Endothelial cell of umbilical vein (primary cell): Measurements from ENCODE around the gene TMEM213. TPM values are rescaled to one million over a fixed set of nuclear protein-coding genes. Genes with fewer than 3 reads are reported as not detected.

Experiments
- BruUV-seq: library from RNA; stranded (reverse); fragments of 400-500 nt; replicated peaks from 2 replicates; lab custom pipeline; 2021; lab: Mats Ljungman, UMichigan
- CTCF ChIA-PET: fragments of 300-600, 350-600 bp; sonication (Branson Sonifier 250); formaldehyde crosslinking; loops from one replicate; lab custom pipeline; 2021; ENCODE audit warnings: antibody characterized with exemption, inconsistent platforms; lab: Charles Lee
- POLR2A ChIA-PET: fragments of 300-600, 350-600 bp; sonication (Branson Sonifier 250); formaldehyde crosslinking; loops from one replicate; lab custom pipeline; 2021; ENCODE audit warnings: antibody characterized with exemption, inconsistent platforms; lab: Charles Lee
- DNase-seq: peaks from one replicate; pipeline ENCODE4 v3.0.0-alpha.2; 2011; ENCODE audit warnings: low read depth, low spot score
- FAIRE-seq: peaks from 2 replicates; lab custom pipeline; 2011; peaks lifted over from hg19 to GRCh38; lab: Jason Lieb, UNC
- H2AFZ ChIP-seq: 2 replicates; pipeline ENCODE4 v1.6.0; 2012; ENCODE audit warnings: low read depth, low read length, control low read depth, inconsistent platforms
- H3K27ac ChIP-seq: 2 replicates; pipeline ENCODE4 v1.5.1; 2011; ENCODE audit warnings: low read depth, mild to moderate bottlenecking, control low read depth, low read length, moderate library complexity; ENCODE audit not compliant: insufficient read depth
- H3K27me3 ChIP-seq, 2 experiments: 2 replicates each; pipeline versions ENCODE4 v1.6.0 to v1.6.1; 2011; ENCODE audit warnings: low read length in 2 of 2, mixed read lengths in 1 of 2; ENCODE audit not compliant: control insufficient read depth in 2 of 2, insufficient read depth in 2 of 2
- H3K36me3 ChIP-seq, 2 experiments: 2 replicates in 1 of 2; 3 replicates in 1 of 2; pipeline ENCODE4 v1.5.1; 2011; ENCODE audit warnings: low read length in 2 of 2, mild to moderate bottlenecking in 1 of 2, moderate library complexity in 1 of 2; ENCODE audit not compliant: control insufficient read depth in 2 of 2, insufficient read depth in 2 of 2; ENCODE audit errors: extremely low read depth in 1 of 2
- H3K4me1 ChIP-seq: 3 replicates; pipeline ENCODE4 v1.5.1; 2011; ENCODE audit warnings: mild to moderate bottlenecking, low read length; ENCODE audit not compliant: control insufficient read depth, insufficient read depth; ENCODE audit errors: extremely low read depth
- H3K4me2 ChIP-seq: 2 replicates; pipeline ENCODE4 v1.6.1; 2011; ENCODE audit warnings: low read length, control low read depth, mixed read lengths; ENCODE audit not compliant: insufficient read depth
- H3K4me3 ChIP-seq, 3 experiments: fragments of 200-600 bp in 1 of 3; sonication (generic), shearing (Covaris generic) in 1 of 3; replicated peaks in 1 of 3; 2 replicates each; pipeline ENCODE4 v1.5.1; 2011 to 2016; ENCODE audit warnings: control low read depth in 3 of 3, low read length in 3 of 3, mild to moderate bottlenecking in 2 of 3, inconsistent platforms in 1 of 3, low read depth in 1 of 3, moderate library complexity in 1 of 3; ENCODE audit not compliant: insufficient read depth in 1 of 3
- H3K79me2 ChIP-seq: 2 replicates; pipeline ENCODE4 v1.6.0; 2012; ENCODE audit warnings: low read length, inconsistent platforms; ENCODE audit not compliant: control insufficient read depth, insufficient read depth
- H3K9ac ChIP-seq: replicated peaks from 2 replicates; pipeline ENCODE3; 2011; ENCODE audit warnings: low read length, control low read depth; ENCODE audit not compliant: insufficient read depth; ENCODE audit errors: extremely low read depth
- H3K9me1 ChIP-seq: replicated peaks from 3 replicates; pipeline ENCODE4 v1.6.0; 2011; ENCODE audit warnings: mild to moderate bottlenecking, low read length; ENCODE audit not compliant: control insufficient read depth, insufficient read depth; ENCODE audit errors: extremely low read depth
- H3K9me3 ChIP-seq: replicated peaks from 2 replicates; pipeline ENCODE4 v1.5.1; 2012; ENCODE audit warnings: low read length, inconsistent platforms; ENCODE audit not compliant: control insufficient read depth, insufficient read depth
- H4K20me1 ChIP-seq: replicated peaks from 2 replicates; pipeline ENCODE3; 2011; ENCODE audit warnings: mild to moderate bottlenecking, low read length; ENCODE audit not compliant: control insufficient read depth, insufficient read depth; ENCODE audit errors: extremely low read depth
- CTCF ChIP-seq, 2 donors: IDR thresholded peaks; 1 replicate in 1 of 2; 2 replicates in 1 of 2; pipeline ENCODE4 v1.5.1; 2011; ENCODE audit warnings: low read length in 2 of 2, mild to moderate bottlenecking in 2 of 2, moderate library complexity in 2 of 2, control low read depth in 1 of 2, inconsistent platforms in 1 of 2, low read depth in 1 of 2; ENCODE audit not compliant: insufficient read depth in 1 of 2; ENCODE audit errors: extremely low read depth in 1 of 2
- EZH2 ChIP-seq: IDR thresholded peaks from 2 replicates; pipeline ENCODE4 v1.6.1; 2012; ENCODE audit warnings: borderline replicate concordance, low read depth, mild to moderate bottlenecking, moderate library complexity, low read length, inconsistent platforms; ENCODE audit not compliant: severe bottlenecking
- FOS ChIP-seq: IDR thresholded peaks from 2 replicates; pipeline ENCODE4 v1.6.1; 2011; ENCODE audit warnings: mild to moderate bottlenecking, low read length, moderate library complexity, borderline replicate concordance; ENCODE audit not compliant: insufficient read depth
- GATA2 ChIP-seq: IDR thresholded peaks from 2 replicates; pipeline ENCODE4 v1.7.0; 2011; ENCODE audit warnings: low read depth, mild to moderate bottlenecking, moderate library complexity, mixed read lengths, low read length; ENCODE audit not compliant: insufficient read length, insufficient read depth
- JUN ChIP-seq: IDR thresholded peaks from 2 replicates; pipeline ENCODE4 v1.6.1; 2011; ENCODE audit warnings: borderline replicate concordance, low read depth; ENCODE audit not compliant: insufficient read length, insufficient read depth
- MYC ChIP-seq: IDR thresholded peaks from one replicate; pipeline ENCODE4 v1.6.1; 2011; ENCODE audit warnings: mild to moderate bottlenecking, low read depth, low read length
- POLR2A ChIP-seq: IDR thresholded peaks from 2 replicates; pipeline ENCODE4 v1.6.1; 2012; ENCODE audit warnings: low read depth, mild to moderate bottlenecking, control low read depth, low read length
- POLR2AphosphoS5 ChIP-seq: IDR thresholded peaks from 2 replicates; pipeline ENCODE4 v1.6.1; 2012; ENCODE audit warnings: low read depth, mild to moderate bottlenecking, control low read depth, low read length, moderate library complexity; ENCODE audit not compliant: insufficient read depth
- dilution Hi-C: fragments of 300-500 bp; cut with MboI; formaldehyde crosslinking; loops from one replicate; pipeline ENCODE4 v1.15.0; 2019; ENCODE audit warnings: low sequenced_read_pairs; ENCODE audit not compliant: extremely low pct_ligation_motif_present
- intact Hi-C: fragments of 100-400 bp; cut with micrococcal nuclease; formaldehyde crosslinking; loops from one replicate; pipeline ENCODE4 v1.10.0; 2022
- polyA plus RNA-seq, 4 experiments: library from polyadenylated mRNA; depleted of rRNA in 3 of 4; stranded (reverse) in 3 of 4; unstranded in 1 of 4; fragments of >200 nt; gene quantifications; 2 replicates each; pipeline versions ENCODE4 v1.2.1 to v1.2.3, GENCODE V29; 2011 to 2012; ENCODE audit warnings: missing spikeins in 1 of 4
- total RNA-seq: library from RNA; stranded (reverse); gene quantifications from 2 replicates; pipeline ENCODE4 v1.2.3, GENCODE V29; 2021
- TF ChIP-seq, protein P1 (sequence below): IDR thresholded peaks from 2 replicates; pipeline ENCODE4 v1.6.1; 2011; ENCODE audit not compliant: insufficient read depth, insufficient read length

Gene TMEM213
- total and polyA plus RNA-seq, 2 donors (not counting 3 experiments of a cell fraction or from before 2014, with no cell fraction given): not detected

GRCh38 chr7:138865843-138866242, 68.0 kb downstream of the TMEM213 start:
- ChIA-PET CTCF (no interaction called here), POLR2A (no interaction called here)
- H3K36me3 ChIP-seq: peaks cover 0 to 11% of the 10 kb centered on the region in 2 experiments
- no peak overlapping the region for H3K4me2 ChIP-seq
- no peaks in the 10 kb centered on the region for H3K9me1 ChIP-seq
- no peak for TF ChIP-seq POLR2A
- no peaks in the 10 kb centered on the region for H3K27me3 ChIP-seq
- DNase-seq (no peak), FAIRE-seq (no peak)
- H4K20me1 ChIP-seq: no peaks in the 10 kb centered on the region
- intact Hi-C loops: no loop called here
- dilution Hi-C loops: no loop called here
- no peak overlapping the region for H3K9ac ChIP-seq
- no peaks in the 10 kb centered on the region for H3K9me3 ChIP-seq
- no peaks in the 10 kb centered on the region for H3K4me1 ChIP-seq
- H3K79me2 ChIP-seq: no peaks in the 10 kb centered on the region
- BruUV-seq: no TSS peak
- H3K4me3 ChIP-seq: no peak overlapping the region
- no peak overlapping the region for H2AFZ ChIP-seq
- H3K27ac ChIP-seq: no peak overlapping the region

DNA sequence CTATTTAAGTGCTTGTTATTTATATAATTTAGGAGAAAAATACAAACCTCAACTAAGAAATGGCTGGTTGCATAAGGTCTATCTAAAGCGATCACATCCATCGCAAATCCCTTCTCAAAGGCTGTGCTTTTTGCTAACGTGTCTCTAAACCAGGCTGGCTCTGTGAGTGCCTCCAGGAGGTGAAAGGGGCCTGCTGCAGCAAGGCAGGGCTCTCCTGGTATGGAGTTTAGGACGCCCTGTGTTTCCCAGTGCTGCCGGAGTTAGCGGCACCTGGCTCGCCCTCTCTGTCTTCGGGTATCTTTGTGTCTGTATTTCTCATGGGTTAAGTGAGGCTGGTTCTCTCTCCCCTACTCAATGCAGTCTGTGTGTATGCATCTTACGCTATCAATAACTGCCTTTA, 68.6 kb downstream of the TMEM213 start:
- CTCF ChIA-PET: interaction anchor here (2.4 kb wide), 1 partner anchor 20 kb away, joined by 6 read pairs; no protein-coding TSS in a partner anchor
- intact Hi-C loops: no loop called here

More for the DNA sequence above, 68.6 kb downstream of the TMEM213 start:
- no peaks in the 10 kb centered on the region for H3K4me1 ChIP-seq
- dilution Hi-C loops: no loop called here
- no peak overlapping the region for H3K4me3 ChIP-seq
- no peak overlapping the region for H3K27ac ChIP-seq
- POLR2A ChIA-PET: no interaction called here
- FAIRE-seq (no peak), DNase-seq (no peak)
- H3K36me3 ChIP-seq: peaks cover 0 to 9% of the 10 kb centered on the region in 2 experiments
- no peak overlapping the region for H3K9ac ChIP-seq
- H3K79me2 ChIP-seq: no peaks in the 10 kb centered on the region
- no peaks in the 10 kb centered on the region for H3K9me1 ChIP-seq
- H3K4me2 ChIP-seq: no peak overlapping the region
- H4K20me1 ChIP-seq: no peaks in the 10 kb centered on the region
- no peaks in the 10 kb centered on the region for H3K9me3 ChIP-seq
- H2AFZ ChIP-seq: no peak overlapping the region
- no TSS peak for BruUV-seq
- no peak for TF ChIP-seq GATA2
- no peak for TF ChIP-seq POLR2A
- TF ChIP-seq, protein P1, sequence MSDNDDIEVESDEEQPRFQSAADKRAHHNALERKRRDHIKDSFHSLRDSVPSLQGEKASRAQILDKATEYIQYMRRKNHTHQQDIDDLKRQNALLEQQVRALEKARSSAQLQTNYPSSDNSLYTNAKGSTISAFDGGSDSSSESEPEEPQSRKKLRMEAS: no peak
- TF ChIP-seq JUN: no peak
- TF ChIP-seq POLR2AphosphoS5: no peak
- no peak for TF ChIP-seq FOS
- TF ChIP-seq MYC: no peak
- no peak for TF ChIP-seq CTCF (IDR thresholded peaks at IDR 0.05; ENCODE audit: extremely low read depth in 1 of 2, insufficient read depth in 1 of 2, low read depth in 1 of 2, low read length in 2 of 2)
- no peak for TF ChIP-seq EZH2
- H3K27me3 ChIP-seq: no peaks in the 10 kb centered on the region
